Natural killer cell (primary cell): ENCODE results near the gene CUEDC1. TPM values are rescaled to one million over a fixed set of nuclear protein-coding genes. Genes with fewer than 3 reads are reported as not detected.

Experiments
- ATAC-seq, 3 donors: fragments of 150-1000 bp in 2 of 3; fragments of 200-7000 bp in 1 of 3; cut with Tn5 transposase; 1 replicate in 1 of 3; 2 replicates in 2 of 3; pipeline ENCODE4 v1.10.0; 2021; ENCODE audit warnings: mild to moderate bottlenecking in 2 of 3, moderate library complexity in 2 of 3
- DNase-seq, 2 donors: peaks; one replicate each; pipeline versions ENCODE4 v3.0.0 to v3.0.0-alpha.2; 2013 to 2021; ENCODE audit warnings: mixed read lengths in 1 of 2
- H3K27ac ChIP-seq: one replicate; pipeline ENCODE4 v1.5.1; 2013; ENCODE audit warnings: mild to moderate bottlenecking, low read length
- H3K27me3 ChIP-seq: one replicate; pipeline ENCODE4 v1.6.1; 2013; ENCODE audit warnings: low read length; ENCODE audit not compliant: control insufficient read depth, insufficient read depth
- H3K36me3 ChIP-seq: one replicate; pipeline ENCODE4 v1.6.1; 2013; ENCODE audit warnings: low read length; ENCODE audit not compliant: control insufficient read depth, insufficient read depth
- H3K4me1 ChIP-seq: one replicate; pipeline ENCODE4 v1.6.1; 2013; ENCODE audit warnings: low read length; ENCODE audit not compliant: control insufficient read depth, insufficient read depth
- H3K4me3 ChIP-seq: one replicate; pipeline ENCODE4 v1.5.1; 2013; ENCODE audit warnings: low read length
- H3K9me3 ChIP-seq: one replicate; pipeline ENCODE4 v1.6.1; 2013; ENCODE audit warnings: low read length; ENCODE audit not compliant: control insufficient read depth, insufficient read depth
- H3K27ac Mint-ChIP-seq, 2 donors: one replicate each; pipeline ENCODE4 v1.8.0; 2022; ENCODE audit warnings: mild to moderate bottlenecking in 2 of 2, mixed read lengths in 2 of 2, moderate library complexity in 1 of 2
- H3K27me3 Mint-ChIP-seq, 2 donors: one replicate each; pipeline ENCODE4 v1.8.0; 2022; ENCODE audit warnings: low read depth in 2 of 2, mixed read lengths in 2 of 2
- H3K36me3 Mint-ChIP-seq: one replicate; pipeline ENCODE4 v1.8.0; 2022; ENCODE audit warnings: mixed read lengths
- H3K4me1 Mint-ChIP-seq, 2 donors: one replicate each; pipeline ENCODE4 v1.8.0; 2022; ENCODE audit warnings: mixed read lengths in 2 of 2
- H3K4me3 Mint-ChIP-seq: one replicate; pipeline ENCODE4 v1.8.0; 2022; ENCODE audit warnings: mild to moderate bottlenecking, moderate library complexity, mixed read lengths
- H3K9me3 Mint-ChIP-seq, 2 donors: one replicate each; pipeline ENCODE4 v1.8.0; 2022; ENCODE audit warnings: mixed read lengths in 2 of 2
- CTCF ChIP-seq: fragments of 200-600 bp; IDR thresholded peaks from one replicate; pipeline ENCODE4 v1.8.0; 2022; ENCODE audit warnings: antibody characterized with exemption
- WGBS: methylation state at CpG from one replicate; pipeline ENCODE4 v1.1.7; 2013; ENCODE audit warnings: missing lambda C conversion rate; ENCODE audit not compliant: insufficient coverage; 5-methylcytosine and 5-hydroxymethylcytosine counted together
- intact Hi-C: fragments of 100-400 bp; cut with micrococcal nuclease; formaldehyde crosslinking; loops from one replicate; pipeline ENCODE4 v1.14.2; 2022
- total RNA-seq, 4 donors: library from RNA; stranded (reverse); fragments of 120-200 nt in 1 of 4; gene quantifications; one replicate each; pipeline versions ENCODE4 v1.2.3 to v1.2.4, GENCODE V29; 2013 to 2022

The CUEDC1 gene
- total RNA-seq, 3 donors from 2014 or later (not counting 1 experiment from before 2014, with no cell fraction given): 1.5 to 3.7 (median 2.6) TPM

DNA sequence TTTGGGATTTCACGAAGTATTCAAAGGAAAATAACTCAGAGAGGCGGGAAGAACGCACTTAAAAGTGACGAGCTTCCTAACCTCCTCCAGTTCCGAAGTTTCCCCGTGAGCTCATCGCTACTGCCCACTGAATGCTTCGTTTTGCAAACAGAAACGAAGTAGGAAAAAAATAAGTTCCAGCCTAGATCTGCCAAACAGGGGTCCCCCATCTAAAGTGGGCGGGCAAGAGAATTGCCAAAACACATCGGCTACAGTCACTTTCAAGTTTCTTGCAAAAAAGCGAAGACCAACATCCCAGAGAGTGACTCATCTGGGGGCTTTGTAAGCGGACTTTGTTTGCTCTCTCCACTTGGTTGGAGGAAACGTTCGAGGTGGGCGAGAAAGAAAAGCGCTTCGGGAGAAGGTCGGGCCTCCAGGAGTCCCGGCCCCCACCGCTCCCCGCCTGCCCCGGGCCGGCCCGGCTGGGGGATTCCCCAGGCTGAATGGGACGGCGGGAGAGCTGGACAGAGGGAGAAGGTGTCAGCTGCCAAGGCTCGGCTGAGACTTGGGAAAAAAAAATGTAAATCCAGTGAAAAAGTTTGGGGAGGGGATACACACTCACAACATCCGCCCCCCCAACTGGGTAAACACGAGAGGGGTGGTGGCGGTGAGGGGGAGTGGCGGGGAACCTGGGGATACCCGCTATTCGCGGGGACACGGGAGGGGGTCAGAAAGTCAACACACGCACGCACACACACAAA, 31.8 kb upstream of the CUEDC1 start:
- 2% methylated on average over 36 of the region's 38 CpGs for WGBS
- TF ChIP-seq CTCF: no peak

DNA sequence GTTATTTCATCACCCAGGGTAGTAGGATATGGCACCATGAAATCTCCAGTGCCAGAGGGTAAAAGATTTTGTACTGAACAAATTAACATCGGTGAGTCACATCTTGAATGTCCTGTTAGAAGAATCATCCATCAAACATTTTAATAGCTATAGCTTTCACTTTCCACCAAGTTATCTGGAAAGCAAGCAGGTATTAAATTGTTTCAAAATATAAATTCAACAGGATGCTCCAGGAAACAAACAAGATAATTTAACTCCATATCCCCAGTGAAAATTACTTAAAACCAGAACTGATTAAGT, 30.4 kb upstream of the CUEDC1 start:
- H3K36me3 ChIP-seq: peaks cover 18% of the 10 kb centered on the region
- Mint-ChIP-seq H3K4me3 (peak overlapping the region; percentile 64), H3K9me3 (no peaks in the 10 kb centered on the region), H3K36me3 (peaks cover 16% of the 10 kb centered on the region), H3K27ac (peak overlapping the region; percentile 27 to 79), H3K4me1 (peaks cover 75 to 82% of the 10 kb centered on the region in 2 donors), H3K27me3 (no peaks in the 10 kb centered on the region)
- ATAC-seq (no peak), DNase-seq (no peak)
- no peak overlapping the region for H3K27ac ChIP-seq
- H3K4me3 ChIP-seq: no peak overlapping the region
- no CpG with 5 or more reads among the region's 1 CpG for WGBS
- H3K27me3 ChIP-seq: no peaks in the 10 kb centered on the region
- peaks cover 31% of the 10 kb centered on the region for H3K4me1 ChIP-seq
- no peaks in the 10 kb centered on the region for H3K9me3 ChIP-seq
- intact Hi-C loops: no loop called here
- TF ChIP-seq CTCF: no peak

More for the DNA sequence above, 31.8 kb upstream of the CUEDC1 start:
- Mint-ChIP-seq H3K9me3 (no peaks in the 10 kb centered on the region), H3K27ac (peak overlapping the region; percentile 79 to 95), H3K27me3 (no peaks in the 10 kb centered on the region), H3K4me1 (peaks cover 64 to 68% of the 10 kb centered on the region in 2 donors), H3K4me3 (peak overlapping the region; percentile 93), H3K36me3 (peaks cover 3% of the 10 kb centered on the region)
- Histone ChIP-seq H3K4me3 (peak overlapping the region; percentile 83), H3K36me3 (peaks cover 6% of the 10 kb centered on the region), H3K4me1 (peaks cover 31% of the 10 kb centered on the region), H3K9me3 (no peaks in the 10 kb centered on the region), H3K27me3 (no peaks in the 10 kb centered on the region), H3K27ac (peak overlapping the region; percentile 81)
- peak in 2 of 3 donors; percentile 1 to 27 for ATAC-seq
- intact Hi-C loops: loop anchor here (2.0 kb wide), 1 partner anchor 20 kb away; the partner anchor contains the start of gene SRSF1
- peak; percentile 31 to 70 for DNase-seq

DNA sequence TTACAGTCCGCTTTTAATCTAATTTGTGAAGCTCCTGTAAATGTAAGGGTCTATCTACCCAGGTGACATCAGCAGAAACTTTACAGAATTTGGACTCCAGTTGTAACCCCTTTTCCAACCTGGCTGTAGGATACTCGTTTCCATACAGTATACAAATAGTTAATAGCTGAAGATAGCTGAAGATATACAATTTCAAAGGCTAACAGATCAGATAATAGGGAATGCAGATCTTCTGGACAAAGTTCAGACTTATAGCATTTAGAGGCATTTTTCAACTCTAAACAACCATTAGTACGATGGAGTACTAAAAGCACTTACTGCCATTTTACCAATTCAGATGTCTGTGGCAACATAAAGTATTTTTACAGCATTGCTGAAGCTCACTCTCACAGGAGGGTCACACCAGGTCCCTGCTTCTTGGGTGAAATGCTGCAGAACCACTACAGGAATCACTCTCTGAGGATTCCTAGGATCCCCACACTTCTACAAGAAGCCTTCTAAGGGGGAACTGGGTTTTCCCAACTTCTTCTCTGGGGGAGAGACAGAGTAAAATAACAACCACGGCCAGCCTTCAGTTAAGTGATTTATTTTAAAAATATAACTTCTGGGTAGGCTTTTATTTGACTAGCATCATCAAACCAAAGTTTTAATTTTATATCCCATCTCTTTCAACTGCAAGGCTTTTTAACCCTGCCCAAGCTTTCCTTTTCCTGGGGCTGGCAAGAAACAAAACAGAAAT, 29.9 kb upstream of the CUEDC1 start:
- H3K36me3 Mint-ChIP-seq: peaks cover 22% of the 10 kb centered on the region

More for the DNA sequence above, 29.9 kb upstream of the CUEDC1 start:
- ATAC-seq (no peak), DNase-seq (no peak)
- TF ChIP-seq CTCF: no peak
- peaks cover 23% of the 10 kb centered on the region for H3K36me3 ChIP-seq
- 88% methylated on average over 2 of the region's 4 CpGs for WGBS
- no peaks in the 10 kb centered on the region for H3K27me3 ChIP-seq
- intact Hi-C loops: no loop called here
- Mint-ChIP-seq H3K27ac (peak overlapping the region; percentile 27 to 79), H3K27me3 (no peaks in the 10 kb centered on the region), H3K4me1 (peaks cover 79 to 87% of the 10 kb centered on the region in 2 donors), H3K4me3 (peak overlapping the region; percentile 64), H3K9me3 (no peaks in the 10 kb centered on the region)
- no peak overlapping the region for H3K4me3 ChIP-seq
- H3K9me3 ChIP-seq: no peaks in the 10 kb centered on the region
- peaks cover 31% of the 10 kb centered on the region for H3K4me1 ChIP-seq
- no peak overlapping the region for H3K27ac ChIP-seq
